Skin of body (tissue), 2 donors: ENCODE measurements around the gene EDN3. TPM values are rescaled to one million over a fixed set of nuclear protein-coding genes. Genes with fewer than 3 reads are reported as not detected.
A peak's percentile ranks its signal among the peaks of the same experiment; 100 is the strongest.
"Not testable (repeated sequence)": the region's sequence is repeated elsewhere in the genome, so short reads cannot be mapped to it uniquely, and the experiment has no call there.

Experiments used
- DNase-seq: peaks from one replicate; lab custom pipeline; 2025; lab: John Stamatoyannopoulos, UW
- total RNA-seq: library from RNA; depleted of rRNA; stranded (reverse); fragments of >200 nt; gene quantifications from one replicate; pipeline ENCODE4 v1.2.3, GENCODE V29; 2014

Gene EDN3
- total RNA-seq, 1 donor from 2014 or later: 12.4 TPM

- DNase-seq: peak; percentile 45
Measured at GRCh38 chr20:59334651-59335300, 34.4 kb downstream of the EDN3 start.

GRCh38 chr20:59335377-59335776 is 35.0 kb downstream of the EDN3 start:
- no peak for DNase-seq

GRCh38 chr20:59336540-59336939 is 36.1 kb downstream of the EDN3 start:
- no peak for DNase-seq

- DNase-seq: not testable (repeated sequence)
Measured at GRCh38 chr20:59338444-59338843, 38.0 kb downstream of the EDN3 start.

GRCh38 chr20:59340201-59340885 is 39.9 kb downstream of the EDN3 start:
- peak; percentile 97 for DNase-seq

GRCh38 chr20:59341285-59342022 is 41.0 kb downstream of the EDN3 start:
- not testable (repeated sequence) for DNase-seq

GRCh38 chr20:59342023-59342957 is 41.9 kb downstream of the EDN3 start:
- peak; percentile 36 for DNase-seq

GRCh38 chr20:59346061-59346460 is 45.6 kb downstream of the EDN3 start:
- no peak for DNase-seq

GRCh38 chr20:59349277-59349676 is 48.9 kb downstream of the EDN3 start:
- no peak for DNase-seq

GRCh38 chr20:59350330-59351156 is 50.1 kb downstream of the EDN3 start:
- no peak for DNase-seq

GRCh38 chr20:59351157-59352040 is 51.0 kb downstream of the EDN3 start:
- DNase-seq: no peak

- no peak for DNase-seq
Measured at GRCh38 chr20:59352541-59352940, 52.1 kb downstream of the EDN3 start.

GRCh38 chr20:59352990-59353389 is 52.6 kb downstream of the EDN3 start:
- no peak for DNase-seq

- DNase-seq: no peak
Measured at GRCh38 chr20:59354460-59354859, 54.0 kb downstream of the EDN3 start.

GRCh38 chr20:59355242-59355641 is 54.8 kb downstream of the EDN3 start:
- DNase-seq: no peak

GRCh38 chr20:59356662-59357165 is 56.3 kb downstream of the EDN3 start:
- no peak for DNase-seq

- DNase-seq: not testable (repeated sequence)
Measured at GRCh38 chr20:59358793-59359192, 58.4 kb downstream of the EDN3 start.

GRCh38 chr20:59359906-59360725 is 59.7 kb downstream of the EDN3 start:
- DNase-seq: no peak
